Activated T-cell treated with anti-CD3 and anti-CD28 coated beads, Interleukin-2, amount 50 U/mL, for 1 hour (primary cell): ENCODE results near the gene HOXB2.
"Not testable (repeated sequence)": the region's sequence is repeated elsewhere in the genome, so short reads cannot be mapped to it uniquely, and the experiment has no call there.

Experiments used
- DNase-seq: peaks from one replicate; pipeline ENCODE4 v3.0.0-alpha.2; 2020

HOXB2 gene

GRCh38 chr17:48539177-48539576, 5.7 kb downstream of the HOXB2 start:
- DNase-seq = no peak

- DNase-seq = no peak
These were observed 7.6 kb downstream of the HOXB2 start for GRCh38 chr17:48537316-48537715.

GRCh38 chr17:48535793-48536559, 8.9 kb downstream of the HOXB2 start:
- not testable (repeated sequence) for DNase-seq

GRCh38 chr17:48532261-48532660, 12.6 kb downstream of the HOXB2 start:
- no peak for DNase-seq

GRCh38 chr17:48530887-48531272, 14.0 kb downstream of the HOXB2 start, which contains the start of gene HOXB1:
TSS of gene HOXB1 (minus strand) at chr17:48531011. CDS start at chr17:48530904, 107 bp downstream.
- no peak for DNase-seq

- DNase-seq = no peak
These were observed 14.6 kb downstream of the HOXB2 start for GRCh38 chr17:48530208-48530886.

GRCh38 chr17:48529683-48530009, 15.3 kb downstream of the HOXB2 start:
- no peak for DNase-seq

- no peak for DNase-seq
These were observed 15.8 kb downstream of the HOXB2 start for GRCh38 chr17:48528936-48529682.

GRCh38 chr17:48528153-48528935, 16.6 kb downstream of the HOXB2 start:
- no peak for DNase-seq

- no peak for DNase-seq
These were observed 17.4 kb downstream of the HOXB2 start for GRCh38 chr17:48527547-48527932.

GRCh38 chr17:48526608-48527546, 18.0 kb downstream of the HOXB2 start:
- no peak for DNase-seq

- no peak for DNase-seq
These were observed 21.9 kb downstream of the HOXB2 start for GRCh38 chr17:48523010-48523409.

- DNase-seq = no peak
These were observed 22.8 kb downstream of the HOXB2 start for GRCh38 chr17:48522031-48522653.

- DNase-seq = no peak
These were observed 24.3 kb downstream of the HOXB2 start for GRCh38 chr17:48520631-48521079.

- DNase-seq = no peak
These were observed 25.5 kb downstream of the HOXB2 start for GRCh38 chr17:48519427-48519826.

GRCh38 chr17:48517478-48517877, 27.4 kb downstream of the HOXB2 start:
- no peak for DNase-seq

GRCh38 chr17:48515925-48516900, 28.7 kb downstream of the HOXB2 start:
- DNase-seq = no peak

GRCh38 chr17:48514477-48514876, 30.4 kb downstream of the HOXB2 start:
- DNase-seq = no peak

- no peak for DNase-seq
These were observed 31.0 kb downstream of the HOXB2 start for GRCh38 chr17:48513666-48514455.
